Endothelial cell (in vitro differentiated cells): Measurements from ENCODE around the gene SCNN1B. TPM values are rescaled to one million over a fixed set of nuclear protein-coding genes. Genes with fewer than 3 reads are reported as not detected.

Experiments
- DNase-seq: peaks from one replicate; pipeline ENCODE4 v3.0.0; 2021; ENCODE audit warnings: low spot score
- H3K27ac Mint-ChIP-seq: one replicate; pipeline ENCODE4 v1.8.0; 2021; ENCODE audit warnings: mixed read lengths, inconsistent platforms; ENCODE audit not compliant: unreplicated experiment
- H3K27me3 Mint-ChIP-seq: one replicate; pipeline ENCODE4 v1.8.0; 2021; ENCODE audit warnings: mild to moderate bottlenecking, moderate library complexity, mixed read lengths, inconsistent platforms; ENCODE audit not compliant: unreplicated experiment
- H3K36me3 Mint-ChIP-seq: one replicate; pipeline ENCODE4 v1.8.0; 2021; ENCODE audit warnings: mild to moderate bottlenecking, low read depth, mixed read lengths, inconsistent platforms; ENCODE audit not compliant: unreplicated experiment
- H3K4me1 Mint-ChIP-seq: one replicate; pipeline ENCODE4 v1.8.0; 2021; ENCODE audit warnings: mild to moderate bottlenecking, mixed read lengths, inconsistent platforms; ENCODE audit not compliant: unreplicated experiment
- H3K4me3 Mint-ChIP-seq: one replicate; pipeline ENCODE4 v1.8.0; 2021; ENCODE audit warnings: mild to moderate bottlenecking, mixed read lengths, inconsistent platforms; ENCODE audit not compliant: unreplicated experiment
- H3K9me3 Mint-ChIP-seq: one replicate; pipeline ENCODE4 v1.8.0; 2021; ENCODE audit warnings: mixed read lengths, inconsistent platforms; ENCODE audit not compliant: unreplicated experiment
- total RNA-seq: library from RNA; stranded (reverse); fragmentation: NEBNext Ultra II Directional; extraction: Animal tissue kit (Norgen Biotek cat#: 25700); gene quantifications from one replicate; pipeline ENCODE4 v1.2.1, GENCODE V29; 2021; ENCODE audit not compliant: unreplicated experiment
- TF ChIP-seq, protein P1 (sequence below): fragments of 200-600 bp; sonication (generic); IDR thresholded peaks from one replicate; pipeline ENCODE4 v1.5.0; 2021; ENCODE audit warnings: antibody characterized with exemption; ENCODE audit not compliant: unreplicated experiment

SCNN1B gene
- total RNA-seq, 1 donor from 2014 or later = not detected

DNA sequence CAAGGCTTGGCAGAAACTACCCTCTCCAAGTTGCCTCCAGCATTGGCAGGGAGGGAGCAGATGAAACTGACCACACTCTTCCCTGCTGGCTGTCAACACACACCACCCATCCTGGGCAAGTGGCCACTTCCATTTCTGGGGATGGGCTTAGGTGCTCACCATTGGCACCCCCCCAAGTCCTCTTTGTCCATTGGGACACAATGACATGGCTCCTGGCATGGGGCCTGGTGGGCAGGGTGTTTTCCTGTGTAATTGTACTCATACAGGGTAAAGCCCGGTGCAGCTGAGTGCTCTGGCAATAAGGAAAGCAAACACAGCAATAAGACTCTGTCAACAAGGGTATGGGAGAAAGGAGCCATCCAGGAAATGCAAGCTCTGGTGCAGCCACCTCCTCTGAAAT lies 22.6 kb downstream of the SCNN1B start:
- no peak overlapping the region for H3K4me3 Mint-ChIP-seq
- H3K27me3 Mint-ChIP-seq = peaks cover 2% of the 10 kb centered on the region
- TF ChIP-seq, protein P1, sequence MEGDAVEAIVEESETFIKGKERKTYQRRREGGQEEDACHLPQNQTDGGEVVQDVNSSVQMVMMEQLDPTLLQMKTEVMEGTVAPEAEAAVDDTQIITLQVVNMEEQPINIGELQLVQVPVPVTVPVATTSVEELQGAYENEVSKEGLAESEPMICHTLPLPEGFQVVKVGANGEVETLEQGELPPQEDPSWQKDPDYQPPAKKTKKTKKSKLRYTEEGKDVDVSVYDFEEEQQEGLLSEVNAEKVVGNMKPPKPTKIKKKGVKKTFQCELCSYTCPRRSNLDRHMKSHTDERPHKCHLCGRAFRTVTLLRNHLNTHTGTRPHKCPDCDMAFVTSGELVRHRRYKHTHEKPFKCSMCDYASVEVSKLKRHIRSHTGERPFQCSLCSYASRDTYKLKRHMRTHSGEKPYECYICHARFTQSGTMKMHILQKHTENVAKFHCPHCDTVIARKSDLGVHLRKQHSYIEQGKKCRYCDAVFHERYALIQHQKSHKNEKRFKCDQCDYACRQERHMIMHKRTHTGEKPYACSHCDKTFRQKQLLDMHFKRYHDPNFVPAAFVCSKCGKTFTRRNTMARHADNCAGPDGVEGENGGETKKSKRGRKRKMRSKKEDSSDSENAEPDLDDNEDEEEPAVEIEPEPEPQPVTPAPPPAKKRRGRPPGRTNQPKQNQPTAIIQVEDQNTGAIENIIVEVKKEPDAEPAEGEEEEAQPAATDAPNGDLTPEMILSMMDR = no peak
- no peaks in the 10 kb centered on the region for H3K9me3 Mint-ChIP-seq
- no peaks in the 10 kb centered on the region for H3K4me1 Mint-ChIP-seq
- H3K27ac Mint-ChIP-seq = no peak overlapping the region
- no peaks in the 10 kb centered on the region for H3K36me3 Mint-ChIP-seq
- no peak for DNase-seq

DNA sequence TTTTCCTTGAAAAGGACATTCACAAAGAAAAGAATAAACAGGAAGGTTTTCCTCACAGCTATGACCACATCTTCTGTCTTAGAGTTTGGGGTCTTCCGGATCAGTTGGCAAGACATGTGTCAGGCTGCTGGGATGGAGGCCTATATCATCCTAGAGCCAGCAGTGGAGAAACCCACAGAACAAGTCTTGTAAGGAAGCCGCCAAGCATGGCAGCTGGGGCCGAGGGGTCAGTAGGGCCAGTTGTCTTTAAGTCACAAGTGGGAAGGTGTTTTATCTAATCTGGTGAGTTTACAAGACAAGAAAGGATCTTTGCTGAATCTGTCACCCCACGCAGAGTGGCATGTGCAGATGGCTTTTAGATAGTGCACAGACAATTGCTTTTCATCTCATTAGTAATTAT lies 25.7 kb downstream of the SCNN1B start:
- Mint-ChIP-seq H3K36me3 (no peaks in the 10 kb centered on the region), H3K9me3 (no peaks in the 10 kb centered on the region), H3K27me3 (peaks cover 2% of the 10 kb centered on the region), H3K4me1 (peaks cover 4% of the 10 kb centered on the region), H3K27ac (no peak overlapping the region), H3K4me3 (no peak overlapping the region)
- DNase-seq = no peak
- TF ChIP-seq, protein P1 = no peak

DNA sequence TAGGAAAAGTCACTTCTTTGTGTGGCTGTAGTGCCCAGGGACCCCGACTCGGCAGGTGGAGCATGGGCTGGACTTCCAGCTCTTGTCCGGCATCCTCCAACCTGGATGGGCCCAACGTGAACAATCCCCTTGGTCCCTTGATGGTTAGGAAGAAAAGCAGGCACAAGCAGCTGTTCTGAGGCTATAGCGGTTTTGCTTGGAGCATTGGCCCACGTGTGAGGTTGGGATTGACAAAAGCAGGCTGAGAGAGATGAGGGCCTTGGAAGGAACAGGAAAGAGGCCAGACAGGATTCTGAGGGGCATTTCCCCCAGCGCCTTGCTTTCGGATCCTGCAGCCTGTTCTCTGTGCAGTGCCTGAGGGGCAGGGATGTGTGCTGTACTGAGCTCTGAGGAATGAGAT lies 28.1 kb downstream of the SCNN1B start:
- Mint-ChIP-seq H3K27ac (no peak overlapping the region), H3K9me3 (no peaks in the 10 kb centered on the region), H3K4me3 (no peak overlapping the region), H3K27me3 (peaks cover 2% of the 10 kb centered on the region), H3K4me1 (peaks cover 4% of the 10 kb centered on the region), H3K36me3 (no peaks in the 10 kb centered on the region)
- TF ChIP-seq, protein P1 = no peak
- DNase-seq = no peak

DNA sequence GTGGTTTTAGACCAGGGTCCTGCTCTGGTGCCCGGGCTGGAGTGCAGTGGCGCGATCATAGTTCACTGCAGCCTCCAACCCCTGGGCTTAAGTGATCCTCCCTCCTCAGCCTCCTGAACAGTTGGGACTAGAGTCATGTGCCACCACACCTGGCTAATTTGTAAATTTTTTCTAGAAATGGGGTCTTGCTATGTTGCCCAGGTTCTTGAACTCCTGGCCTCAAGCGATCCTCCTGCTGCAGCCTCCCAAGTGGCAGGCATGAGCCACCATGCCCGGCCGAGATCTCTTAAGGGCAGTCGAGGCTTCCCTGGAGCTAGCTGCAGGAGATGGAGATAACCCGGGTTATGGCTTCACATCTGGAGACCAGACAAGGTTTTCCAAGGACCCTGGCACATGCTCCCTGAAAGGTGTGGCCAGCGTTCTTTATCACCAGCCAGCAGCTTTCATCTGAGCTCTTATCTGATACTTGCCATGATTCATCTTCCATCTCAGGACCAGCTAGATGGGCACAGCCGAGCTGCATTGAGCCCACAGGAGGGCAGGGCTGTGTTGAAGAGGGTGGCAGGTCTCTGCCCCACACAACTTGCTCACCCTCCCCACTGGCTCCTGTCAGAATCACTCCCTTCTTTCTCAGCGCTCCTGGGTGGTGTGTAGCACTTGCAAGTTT lies 28.6 kb downstream of the SCNN1B start:
- H3K4me3 Mint-ChIP-seq = no peak overlapping the region
- H3K27ac Mint-ChIP-seq = no peak overlapping the region
- DNase-seq = no peak
- H3K9me3 Mint-ChIP-seq = no peaks in the 10 kb centered on the region
- no peaks in the 10 kb centered on the region for H3K36me3 Mint-ChIP-seq
- TF ChIP-seq, protein P1 = no peak
- peaks cover 4% of the 10 kb centered on the region for H3K4me1 Mint-ChIP-seq
- H3K27me3 Mint-ChIP-seq = peaks cover 2% of the 10 kb centered on the region

DNA sequence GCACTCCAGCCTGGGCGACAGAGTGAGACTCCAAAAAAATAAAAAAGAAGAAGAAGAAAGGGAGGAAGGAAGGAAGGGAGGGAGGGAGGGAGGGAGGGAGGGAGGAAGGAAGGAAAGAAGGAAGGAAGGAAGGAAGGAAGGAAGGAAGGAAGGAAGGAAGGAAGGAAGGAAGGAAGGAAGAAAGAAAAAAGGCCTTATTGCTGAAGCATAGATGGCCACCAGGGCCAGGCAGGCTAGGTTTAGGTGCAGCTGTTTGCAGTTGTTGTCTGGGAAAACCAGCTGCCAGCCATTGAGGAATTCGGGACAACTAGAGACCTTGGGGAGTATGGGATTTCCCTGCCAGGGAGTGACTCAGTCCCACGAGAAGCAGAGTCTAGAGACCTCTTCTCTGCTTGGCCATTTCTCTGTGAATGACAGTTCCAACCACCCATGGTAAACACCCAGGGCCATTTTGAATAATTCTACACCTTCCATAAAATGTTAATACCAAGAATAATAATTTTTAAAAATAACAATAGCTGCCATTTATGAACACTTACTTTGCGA lies 31.0 kb downstream of the SCNN1B start:
- Mint-ChIP-seq H3K27me3 (peaks cover 2% of the 10 kb centered on the region), H3K4me3 (no peak overlapping the region), H3K4me1 (peaks cover 4% of the 10 kb centered on the region), H3K9me3 (no peaks in the 10 kb centered on the region), H3K27ac (no peak overlapping the region), H3K36me3 (no peaks in the 10 kb centered on the region)
- TF ChIP-seq, protein P1 = no peak
- no peak for DNase-seq
